Activated CD4-positive, alpha-beta T cell treated with anti-CD3 and anti-CD28 coated beads for 24 hours (primary cell): ENCODE measurements around the gene NME7.
"Not testable (repeated sequence)": the region's sequence is repeated elsewhere in the genome, so short reads cannot be mapped to it uniquely, and the experiment has no call there.

Experiments
- DNase-seq, 2 donors: peaks; one replicate each; pipeline ENCODE4 v3.0.0-alpha.2; 2020; ENCODE audit warnings: low read depth in 2 of 2

NME7 gene

GRCh38 chr1:169367686-169368405 is at the start of gene NME7, which contains the start of gene BLZF1:
Gene NME7, minus strand, starts transcription at chr1:169367797. Its CDS starts 87 bp downstream, at chr1:169367710.
Gene BLZF1, plus strand, starts transcription at chr1:169368195. Its CDS starts 1,328 bp downstream, at chr1:169369523.
- peak; percentile 96 to 97 for DNase-seq

GRCh38 chr1:169414952-169415351 is 47.4 kb upstream of the NME7 start:
- DNase-seq: no peak

GRCh38 chr1:169408340-169408739 is 40.7 kb upstream of the NME7 start:
- not testable (repeated sequence) for DNase-seq

GRCh38 chr1:169402578-169402977 is 35.0 kb upstream of the NME7 start:
- not testable (repeated sequence) for DNase-seq

GRCh38 chr1:169395955-169396354 is 28.4 kb upstream of the NME7 start:
- no peak for DNase-seq

GRCh38 chr1:169392406-169392805 is 24.8 kb upstream of the NME7 start:
- DNase-seq: no peak

- no peak for DNase-seq
These were observed 22.7 kb upstream of the NME7 start for GRCh38 chr1:169390303-169390702.

GRCh38 chr1:169387399-169387798 is 19.8 kb upstream of the NME7 start:
- DNase-seq: no peak

GRCh38 chr1:169383449-169383848 is 15.9 kb upstream of the NME7 start:
- no peak for DNase-seq

- no peak for DNase-seq
These were observed 13.6 kb upstream of the NME7 start for GRCh38 chr1:169381162-169381561.

- DNase-seq: no peak
These were observed 3.8 kb upstream of the NME7 start for GRCh38 chr1:169371404-169371803.

- DNase-seq: peak; percentile 5 to 14
These were observed 791 bp upstream of the NME7 start for GRCh38 chr1:169368406-169368769.

GRCh38 chr1:169367096-169367685 is 406 bp downstream of the NME7 start:
- no peak for DNase-seq

GRCh38 chr1:169364948-169365347 is 2.6 kb downstream of the NME7 start:
- no peak for DNase-seq

- no peak for DNase-seq
These were observed 4.4 kb downstream of the NME7 start for GRCh38 chr1:169363046-169363730.

- DNase-seq: no peak
These were observed 6.3 kb downstream of the NME7 start for GRCh38 chr1:169361281-169361680.

- no peak for DNase-seq
These were observed 7.2 kb downstream of the NME7 start for GRCh38 chr1:169360415-169360814.

GRCh38 chr1:169348383-169349036 is 19.1 kb downstream of the NME7 start:
- DNase-seq: peak in 1 of 2 donors; percentile 31

GRCh38 chr1:169347688-169348382 is 19.8 kb downstream of the NME7 start:
- no peak for DNase-seq

GRCh38 chr1:169346036-169346589 is 21.5 kb downstream of the NME7 start:
- no peak for DNase-seq

- no peak for DNase-seq
These were observed 22.1 kb downstream of the NME7 start for GRCh38 chr1:169345511-169345910.
